Stimulated activated CD8-positive, alpha-beta memory T cell treated with anti-CD3 and anti-CD28 coated beads, Interleukin-15, amount 100 ng/mL, for 1 hour (primary cell): ENCODE results near the gene FAM98C.
"Not testable (repeated sequence)": the region's sequence is repeated elsewhere in the genome, so short reads cannot be mapped to it uniquely, and the experiment has no call there.

Experiments
- DNase-seq: peaks from one replicate; pipeline ENCODE4 v3.0.0-alpha.2; 2020; ENCODE audit warnings: low read depth

FAM98C gene

GRCh38 chr19:38402967-38403674, at the start of gene FAM98C:
Gene FAM98C (plus strand): TSS chr19:38403093. CDS start chr19:38403154, 61 bp downstream.
- DNase-seq, result peak; percentile 87

GRCh38 chr19:38355728-38356725, 46.9 kb upstream of the FAM98C start:
- no peak for DNase-seq

GRCh38 chr19:38358071-38358470, 44.8 kb upstream of the FAM98C start:
- DNase-seq, result no peak

GRCh38 chr19:38359242-38360021, 43.5 kb upstream of the FAM98C start:
- DNase-seq, result no peak

- DNase-seq, result no peak
These were observed 42.5 kb upstream of the FAM98C start for GRCh38 chr19:38360351-38360750.

GRCh38 chr19:38360839-38361631, 41.9 kb upstream of the FAM98C start:
- no peak for DNase-seq

- DNase-seq, result peak; percentile 24
These were observed 41.2 kb upstream of the FAM98C start for GRCh38 chr19:38361633-38362075.

- DNase-seq, result peak; percentile 47
These were observed 40.6 kb upstream of the FAM98C start for GRCh38 chr19:38362076-38362945.

GRCh38 chr19:38362946-38363688, 39.8 kb upstream of the FAM98C start:
- DNase-seq, result not testable (repeated sequence)

GRCh38 chr19:38367041-38367440, 35.9 kb upstream of the FAM98C start:
- no peak for DNase-seq

- DNase-seq, result no peak
These were observed 33.3 kb upstream of the FAM98C start for GRCh38 chr19:38369584-38369983.

- no peak for DNase-seq
These were observed 32.6 kb upstream of the FAM98C start for GRCh38 chr19:38370299-38370698.

- DNase-seq, result no peak
These were observed 31.8 kb upstream of the FAM98C start for GRCh38 chr19:38371081-38371480.

- DNase-seq, result no peak
These were observed 29.0 kb upstream of the FAM98C start for GRCh38 chr19:38373907-38374331.

- DNase-seq, result peak; percentile 94
These were observed 28.4 kb upstream of the FAM98C start, which contains the start of gene PSMD8 for GRCh38 chr19:38374332-38375097. Gene PSMD8 (plus strand): TSS chr19:38374571. CDS start chr19:38374602, 31 bp downstream.

- no peak for DNase-seq
These were observed 27.8 kb upstream of the FAM98C start for GRCh38 chr19:38375098-38375493.

- DNase-seq, result no peak
These were observed 27.1 kb upstream of the FAM98C start for GRCh38 chr19:38375748-38376147.

- DNase-seq, result no peak
These were observed 26.3 kb upstream of the FAM98C start for GRCh38 chr19:38376576-38376975.

GRCh38 chr19:38377052-38377451, 25.8 kb upstream of the FAM98C start:
- no peak for DNase-seq
